ENCODE data around the gene NMNAT2.

- no peak for TF ChIP-seq EZH2 (IDR thresholded peaks at IDR 0.05; ENCODE audit: insufficient read depth, poor library complexity, severe bottlenecking)
- no peak for TF ChIP-seq EZH2phosphoT487 (IDR thresholded peaks at IDR 0.05; ENCODE audit: insufficient read depth, low read depth)
Observed at GRCh38 chr1:183355797-183356196, 62.4 kb downstream of the NMNAT2 start.

All from GM23248 (cell line).